ENCODE data around the gene MREG.

MREG gene

DNA sequence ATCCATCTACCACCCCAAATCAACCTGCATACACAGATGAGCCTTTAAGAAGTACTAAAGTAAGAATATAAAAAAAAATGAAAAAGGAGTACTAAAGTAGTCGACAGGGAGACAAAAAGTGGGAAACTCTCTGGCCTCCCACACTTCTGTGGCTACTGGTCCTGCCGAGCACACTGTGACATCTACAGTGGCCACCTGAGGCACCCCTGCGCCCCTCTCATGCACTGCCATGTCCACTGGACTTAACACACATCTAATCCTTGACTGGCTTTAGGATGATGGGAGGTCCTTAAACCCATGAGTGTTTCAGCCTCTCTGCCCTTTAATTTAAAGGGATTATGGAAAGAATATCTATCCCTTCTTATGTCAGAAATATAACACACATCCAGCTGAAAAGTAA is 71.2 kb downstream of the MREG start:
- H3K4me3 ChIP-seq (ENCODE audit: low read depth, low read length), result no peak overlapping the region
- TF ChIP-seq, protein P1, sequence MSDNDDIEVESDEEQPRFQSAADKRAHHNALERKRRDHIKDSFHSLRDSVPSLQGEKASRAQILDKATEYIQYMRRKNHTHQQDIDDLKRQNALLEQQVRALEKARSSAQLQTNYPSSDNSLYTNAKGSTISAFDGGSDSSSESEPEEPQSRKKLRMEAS (IDR thresholded peaks at IDR 0.05; ENCODE audit: low read depth, low read length), result no peak
- TF ChIP-seq MYC (IDR thresholded peaks at IDR 0.05; ENCODE audit: low read depth, low read length) (no peak), POLR2A (IDR thresholded peaks at IDR 0.05; ENCODE audit: extremely low read depth, insufficient read length) (no peak)
- TF ChIP-seq, protein P2, sequence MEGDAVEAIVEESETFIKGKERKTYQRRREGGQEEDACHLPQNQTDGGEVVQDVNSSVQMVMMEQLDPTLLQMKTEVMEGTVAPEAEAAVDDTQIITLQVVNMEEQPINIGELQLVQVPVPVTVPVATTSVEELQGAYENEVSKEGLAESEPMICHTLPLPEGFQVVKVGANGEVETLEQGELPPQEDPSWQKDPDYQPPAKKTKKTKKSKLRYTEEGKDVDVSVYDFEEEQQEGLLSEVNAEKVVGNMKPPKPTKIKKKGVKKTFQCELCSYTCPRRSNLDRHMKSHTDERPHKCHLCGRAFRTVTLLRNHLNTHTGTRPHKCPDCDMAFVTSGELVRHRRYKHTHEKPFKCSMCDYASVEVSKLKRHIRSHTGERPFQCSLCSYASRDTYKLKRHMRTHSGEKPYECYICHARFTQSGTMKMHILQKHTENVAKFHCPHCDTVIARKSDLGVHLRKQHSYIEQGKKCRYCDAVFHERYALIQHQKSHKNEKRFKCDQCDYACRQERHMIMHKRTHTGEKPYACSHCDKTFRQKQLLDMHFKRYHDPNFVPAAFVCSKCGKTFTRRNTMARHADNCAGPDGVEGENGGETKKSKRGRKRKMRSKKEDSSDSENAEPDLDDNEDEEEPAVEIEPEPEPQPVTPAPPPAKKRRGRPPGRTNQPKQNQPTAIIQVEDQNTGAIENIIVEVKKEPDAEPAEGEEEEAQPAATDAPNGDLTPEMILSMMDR (IDR thresholded peaks at IDR 0.05; ENCODE audit: low read depth, low read length), result no peak
- DNase-seq (ENCODE audit: low read depth), result no peak

- TF ChIP-seq POLR2A (IDR thresholded peaks at IDR 0.05; ENCODE audit: extremely low read depth, insufficient read length), result no peak
- TF ChIP-seq, protein P2 (IDR thresholded peaks at IDR 0.05; ENCODE audit: low read depth, low read length), result no peak
- TF ChIP-seq, protein P1 (IDR thresholded peaks at IDR 0.05; ENCODE audit: low read depth, low read length), result no peak
- no peak for TF ChIP-seq MYC (IDR thresholded peaks at IDR 0.05; ENCODE audit: low read depth, low read length)
- no peak overlapping the region for H3K4me3 ChIP-seq (ENCODE audit: low read depth, low read length)
- no peak for DNase-seq (ENCODE audit: low read depth)
Observed at GRCh38 chr2:215941726-215942125, 71.6 kb downstream of the MREG start.

DNA sequence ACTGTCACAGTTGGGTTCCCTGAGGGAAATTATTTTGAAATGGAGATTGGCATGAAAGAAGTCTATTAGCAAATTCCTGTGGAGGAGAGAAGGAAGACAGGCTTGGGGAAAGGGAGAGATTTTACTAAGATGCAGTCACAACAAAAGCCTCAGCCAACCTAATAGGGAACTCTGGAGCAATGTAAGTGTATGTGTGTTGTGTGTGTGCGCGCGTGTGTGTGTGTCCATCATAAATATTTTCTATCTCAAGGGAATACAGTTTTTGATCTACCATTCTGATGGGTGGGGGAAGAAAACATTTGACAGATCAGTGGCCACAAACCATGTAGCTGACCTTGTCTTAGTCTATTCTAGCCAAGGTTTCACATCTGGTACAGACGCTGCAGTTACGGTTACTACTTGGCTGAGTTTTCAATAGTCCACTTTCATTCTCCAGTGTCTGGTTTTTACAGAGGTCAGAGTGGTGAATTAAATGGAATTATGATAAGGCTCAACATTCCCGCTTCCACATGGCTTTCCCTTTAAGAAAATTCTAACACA is 72.6 kb downstream of the MREG start:
- no peak overlapping the region for H3K4me3 ChIP-seq (ENCODE audit: low read depth, low read length)
- TF ChIP-seq, protein P1 (IDR thresholded peaks at IDR 0.05; ENCODE audit: low read depth, low read length), result no peak
- TF ChIP-seq, protein P2 (IDR thresholded peaks at IDR 0.05; ENCODE audit: low read depth, low read length), result no peak
- TF ChIP-seq POLR2A (IDR thresholded peaks at IDR 0.05; ENCODE audit: extremely low read depth, insufficient read length) (no peak), MYC (IDR thresholded peaks at IDR 0.05; ENCODE audit: low read depth, low read length) (no peak)
- no peak for DNase-seq (ENCODE audit: low read depth)

GRCh38 chr2:215937190-215937589 is 76.2 kb downstream of the MREG start:
- no peak for TF ChIP-seq POLR2A (IDR thresholded peaks at IDR 0.05; ENCODE audit: extremely low read depth, insufficient read length)
- TF ChIP-seq, protein P1 (IDR thresholded peaks at IDR 0.05; ENCODE audit: low read depth, low read length), result no peak
- no peak for TF ChIP-seq MYC (IDR thresholded peaks at IDR 0.05; ENCODE audit: low read depth, low read length)
- TF ChIP-seq, protein P2 (IDR thresholded peaks at IDR 0.05; ENCODE audit: low read depth, low read length), result no peak
- no peak for DNase-seq (ENCODE audit: low read depth)

GRCh38 chr2:215933151-215933550 is 80.2 kb downstream of the MREG start:
- DNase-seq (ENCODE audit: low read depth), result no peak
- TF ChIP-seq POLR2A (IDR thresholded peaks at IDR 0.05; ENCODE audit: extremely low read depth, insufficient read length), result no peak
- H3K4me3 ChIP-seq (ENCODE audit: low read depth, low read length), result no peak overlapping the region

More at GRCh38 chr2:215937190-215937589, 76.2 kb downstream of the MREG start:
- no peak overlapping the region for H3K4me3 ChIP-seq (ENCODE audit: low read depth, low read length)

GRCh38 chr2:215931256-215931903 is 82.0 kb downstream of the MREG start:
- H3K4me3 ChIP-seq (ENCODE audit: low read depth, low read length), result no peak overlapping the region
- TF ChIP-seq, protein P1 (IDR thresholded peaks at IDR 0.05; ENCODE audit: low read depth, low read length), result 0 out of 2 replicates have a peak, but pooled peaks have one; percentile 5
- TF ChIP-seq, protein P2 (IDR thresholded peaks at IDR 0.05; ENCODE audit: low read depth, low read length), result peak; percentile 97
- TF ChIP-seq MYC (IDR thresholded peaks at IDR 0.05; ENCODE audit: low read depth, low read length), result no peak
- TF ChIP-seq POLR2A (IDR thresholded peaks at IDR 0.05; ENCODE audit: extremely low read depth, insufficient read length), result no peak
- peak; percentile 79 for DNase-seq (ENCODE audit: low read depth)

Measured in NB4 (cell line).